ENCODE measurements around the gene MVB12B. TPM values are rescaled to one million over a fixed set of nuclear protein-coding genes. Genes with fewer than 3 reads are reported as not detected.

The MVB12B gene
- total and polyA plus RNA-seq, 2 donors from 2014 or later = 4.5 to 12.3 TPM

- peak in 1 of 5 donors; percentile 63 for DNase-seq
- H3K4me3 ChIP-seq (ENCODE audit: low read length in 3 of 3) = no peak overlapping the region
- intact Hi-C loops (cut with DNase I) = loop anchor here (10.0 kb wide), 1 partner anchor 277 kb away; no protein-coding TSS in a partner anchor
- H3K9me3 ChIP-seq (ENCODE audit: control insufficient read depth in 2 of 3, insufficient read depth in 1 of 3, low read length in 3 of 3) = no peaks in the 10 kb centered on the region
- H3K36me3 ChIP-seq (ENCODE audit: control insufficient read depth in 2 of 3, insufficient read depth in 3 of 3, low read length in 3 of 3) = no peaks in the 10 kb centered on the region
- no peaks in the 10 kb centered on the region for H3K4me1 ChIP-seq (ENCODE audit: control insufficient read depth in 2 of 3, insufficient read depth in 2 of 3, low read depth in 1 of 3, low read length in 3 of 3)
- no peak for FAIRE-seq
- H3K27ac ChIP-seq (ENCODE audit: low read depth in 2 of 2, low read length in 2 of 2) = no peak overlapping the region
- no peak for TF ChIP-seq CTCF (IDR thresholded peaks at IDR 0.05; ENCODE audit: borderline replicate concordance, extremely low read depth, insufficient read depth)
- H3K9ac ChIP-seq (ENCODE audit: low read length in 3 of 3) = no peak overlapping the region
- H3K27me3 ChIP-seq (ENCODE audit: control insufficient read depth, insufficient read depth, low read length) = peaks cover 2% of the 10 kb centered on the region
Observed at GRCh38 chr9:126508171-126508591, 181.6 kb downstream of the MVB12B start.

GRCh38 chr9:126508928-126509327, 182.3 kb downstream of the MVB12B start:
- intact Hi-C loops (cut with DNase I) = loop anchor here (10.0 kb wide), 1 partner anchor 276 kb away; no protein-coding TSS in a partner anchor
- no peak for TF ChIP-seq CTCF (IDR thresholded peaks at IDR 0.05; ENCODE audit: borderline replicate concordance, extremely low read depth, insufficient read depth)
- FAIRE-seq = no peak
- DNase-seq = peak in 1 of 5 donors; percentile 4
- no peaks in the 10 kb centered on the region for H3K36me3 ChIP-seq (ENCODE audit: control insufficient read depth in 2 of 3, insufficient read depth in 3 of 3, low read length in 3 of 3)
- peaks cover 0 to 3% (median 0%) of the 10 kb centered on the region in 3 donors for H3K4me1 ChIP-seq (ENCODE audit: control insufficient read depth in 2 of 3, insufficient read depth in 2 of 3, low read depth in 1 of 3, low read length in 3 of 3)
- no peak overlapping the region for H3K27ac ChIP-seq (ENCODE audit: low read depth in 2 of 2, low read length in 2 of 2)
- no peak overlapping the region for H3K4me3 ChIP-seq (ENCODE audit: low read length in 3 of 3)
- H3K27me3 ChIP-seq (ENCODE audit: control insufficient read depth, insufficient read depth, low read length) = peaks cover 7% of the 10 kb centered on the region
- H3K9ac ChIP-seq (ENCODE audit: low read length in 3 of 3) = no peak overlapping the region
- H3K9me3 ChIP-seq (ENCODE audit: control insufficient read depth in 2 of 3, insufficient read depth in 1 of 3, low read length in 3 of 3) = no peaks in the 10 kb centered on the region

- no peak overlapping the region for H3K9ac ChIP-seq (ENCODE audit: low read length in 3 of 3)
- peaks cover 7% of the 10 kb centered on the region for H3K27me3 ChIP-seq (ENCODE audit: control insufficient read depth, insufficient read depth, low read length)
- no peak overlapping the region for H3K4me3 ChIP-seq (ENCODE audit: low read length in 3 of 3)
- no peak for FAIRE-seq
- DNase-seq = peak in 1 of 5 donors; percentile 52
- H3K27ac ChIP-seq (ENCODE audit: low read depth in 2 of 2, low read length in 2 of 2) = no peak overlapping the region
- intact Hi-C loops (cut with DNase I) = loop anchor here (10.0 kb wide), 1 partner anchor 275 kb away; no protein-coding TSS in a partner anchor
- no peaks in the 10 kb centered on the region for H3K36me3 ChIP-seq (ENCODE audit: control insufficient read depth in 2 of 3, insufficient read depth in 3 of 3, low read length in 3 of 3)
- no peaks in the 10 kb centered on the region for H3K9me3 ChIP-seq (ENCODE audit: control insufficient read depth in 2 of 3, insufficient read depth in 1 of 3, low read length in 3 of 3)
- H3K4me1 ChIP-seq (ENCODE audit: control insufficient read depth in 2 of 3, insufficient read depth in 2 of 3, low read depth in 1 of 3, low read length in 3 of 3) = peaks cover 0 to 3% (median 0%) of the 10 kb centered on the region in 3 donors
- TF ChIP-seq CTCF (IDR thresholded peaks at IDR 0.05; ENCODE audit: borderline replicate concordance, extremely low read depth, insufficient read depth) = no peak
Observed at GRCh38 chr9:126509718-126510117, 183.1 kb downstream of the MVB12B start.

GRCh38 chr9:126510564-126510963, 183.9 kb downstream of the MVB12B start:
- intact Hi-C loops (cut with DNase I) = no loop called here
- DNase-seq = peak in 1 of 5 donors; percentile 40
- no peak overlapping the region for H3K27ac ChIP-seq (ENCODE audit: low read depth in 2 of 2, low read length in 2 of 2)

More at GRCh38 chr9:126510564-126510963, 183.9 kb downstream of the MVB12B start:
- H3K36me3 ChIP-seq (ENCODE audit: control insufficient read depth in 2 of 3, insufficient read depth in 3 of 3, low read length in 3 of 3) = no peaks in the 10 kb centered on the region
- TF ChIP-seq CTCF (IDR thresholded peaks at IDR 0.05; ENCODE audit: borderline replicate concordance, extremely low read depth, insufficient read depth) = no peak
- no peak for FAIRE-seq
- peaks cover 7% of the 10 kb centered on the region for H3K27me3 ChIP-seq (ENCODE audit: control insufficient read depth, insufficient read depth, low read length)
- H3K4me1 ChIP-seq (ENCODE audit: control insufficient read depth in 2 of 3, insufficient read depth in 2 of 3, low read depth in 1 of 3, low read length in 3 of 3) = peaks cover 0 to 3% (median 0%) of the 10 kb centered on the region in 3 donors
- H3K4me3 ChIP-seq (ENCODE audit: low read length in 3 of 3) = no peak overlapping the region
- H3K9me3 ChIP-seq (ENCODE audit: control insufficient read depth in 2 of 3, insufficient read depth in 1 of 3, low read length in 3 of 3) = no peaks in the 10 kb centered on the region
- no peak overlapping the region for H3K9ac ChIP-seq (ENCODE audit: low read length in 3 of 3)

All from kidney (tissue), 14 donors.